Right cardiac atrium (tissue), 5 donors: Measurements from ENCODE around the gene ZCCHC17. TPM values are rescaled to one million over a fixed set of nuclear protein-coding genes. Genes with fewer than 3 reads are reported as not detected.

Experiments
- ATAC-seq, 2 donors: fragments of 200-7000 bp; cut with Tn5 transposase; one replicate each; pipeline versions ENCODE4 v1.8.0 to v1.9.1; 2020; ENCODE audit warnings: moderate library complexity in 2 of 2, mild to moderate bottlenecking in 1 of 2
- DNase-seq, 3 donors: peaks; one replicate each; pipeline ENCODE4 v3.0.0-alpha.2; 2020
- H3K27ac ChIP-seq: one replicate; pipeline ENCODE4 v1.5.1; 2013; ENCODE audit warnings: mild to moderate bottlenecking, low read length, control low read depth, moderate library complexity
- H3K27me3 ChIP-seq: one replicate; pipeline ENCODE4 v1.6.1; 2013; ENCODE audit not compliant: control insufficient read depth, insufficient read depth
- H3K4me1 ChIP-seq: one replicate; pipeline ENCODE4 v1.6.1; 2013; ENCODE audit warnings: low read length; ENCODE audit not compliant: control insufficient read depth, insufficient read depth
- H3K4me3 ChIP-seq: one replicate; pipeline ENCODE4 v1.5.1; 2013; ENCODE audit warnings: low read length, control low read depth
- H3K9me3 ChIP-seq: one replicate; pipeline ENCODE4 v1.6.1; 2013; ENCODE audit warnings: low read length; ENCODE audit not compliant: control insufficient read depth
- WGBS: extraction: QIAGEN DNeasy Blood & Tissue Kit; methylation state at CpG from one replicate; pipeline ENCODE4 v1.1.7; 2013; 5-methylcytosine and 5-hydroxymethylcytosine counted together
- intact Hi-C, 4 donors: fragments of 100-400 bp; cut with DNase I; formaldehyde crosslinking; loops; one replicate each; pipeline versions ENCODE4 v1.11.0 to v1.14.0; 2022 to 2023
- polyA plus RNA-seq: library from polyadenylated mRNA; stranded (reverse); fragments of 200-250 nt; gene quantifications from one replicate; pipeline ENCODE4 v1.2.3, GENCODE V29; 2013
- total RNA-seq, 4 donors: library from RNA; stranded (reverse); fragmentation: NEBNext Ultra II Directional; extraction: Animal tissue kit (Norgen Biotek cat#: 25700); gene quantifications; one replicate each; pipeline ENCODE4 v1.2.1, GENCODE V29; 2021
- donor health status: healthy with polysubstance abuse.
- donor health status: DM: no; HTN: yes; CAD: no.
- donor health status: DM: no; HTN: no; CAD: no.
- donor health status: DM: no; HTN: yes; CAD: no; lungs with severe emphysema.
- donor health status: DM: yes; HTN: yes; CAD: no.

ZCCHC17 gene
- total and polyA plus RNA-seq, 5 donors = 14.7 to 23.5 (median 20.3) TPM

DNA sequence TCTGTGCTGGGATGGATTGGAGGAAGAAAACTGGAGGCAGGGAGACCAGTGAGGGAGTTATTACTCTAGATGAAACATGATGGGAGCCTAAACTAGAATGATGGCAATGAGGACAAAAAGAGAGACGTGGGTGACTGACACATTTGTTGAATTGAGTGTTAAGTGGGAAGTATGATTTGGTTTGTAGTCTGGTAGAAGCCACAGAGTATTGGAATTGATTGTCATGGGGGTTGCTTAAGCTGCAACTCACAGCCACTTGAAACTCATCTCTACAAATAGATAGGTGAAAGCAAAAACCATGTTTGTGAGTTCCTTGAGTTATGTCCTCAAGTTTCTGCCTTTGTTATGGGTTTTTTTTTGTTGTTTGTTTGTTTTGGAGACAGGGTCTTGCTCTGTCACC, 47.7 kb downstream of the ZCCHC17 start:
- intact Hi-C loops = no loop called here
- Histone ChIP-seq H3K27ac (no peak overlapping the region), H3K27me3 (no peaks in the 10 kb centered on the region), H3K9me3 (no peaks in the 10 kb centered on the region), H3K4me3 (no peak overlapping the region), H3K4me1 (no peaks in the 10 kb centered on the region)
- no peak for DNase-seq
- ATAC-seq = no peak
- WGBS = 36% methylated on average over 1 of the region's 1 CpG

GRCh38 chr1:31345635-31346034, 48.8 kb downstream of the ZCCHC17 start:
- H3K4me3 ChIP-seq = no peak overlapping the region

GRCh38 chr1:31346785-31347184, 50.0 kb downstream of the ZCCHC17 start:
- intact Hi-C loops = no loop called here
- Histone ChIP-seq H3K27ac (no peak overlapping the region), H3K4me3 (no peak overlapping the region), H3K4me1 (no peaks in the 10 kb centered on the region), H3K27me3 (no peaks in the 10 kb centered on the region), H3K9me3 (no peaks in the 10 kb centered on the region)
- DNase-seq (no peak), ATAC-seq (no peak)

More at GRCh38 chr1:31345635-31346034, 48.8 kb downstream of the ZCCHC17 start:
- Histone ChIP-seq H3K27ac (no peak overlapping the region), H3K27me3 (no peaks in the 10 kb centered on the region), H3K9me3 (no peaks in the 10 kb centered on the region), H3K4me1 (no peaks in the 10 kb centered on the region)
- intact Hi-C loops = no loop called here
- no peak for DNase-seq
- 92% methylated on average over 2 of the region's 2 CpGs for WGBS
- ATAC-seq = no peak

DNA sequence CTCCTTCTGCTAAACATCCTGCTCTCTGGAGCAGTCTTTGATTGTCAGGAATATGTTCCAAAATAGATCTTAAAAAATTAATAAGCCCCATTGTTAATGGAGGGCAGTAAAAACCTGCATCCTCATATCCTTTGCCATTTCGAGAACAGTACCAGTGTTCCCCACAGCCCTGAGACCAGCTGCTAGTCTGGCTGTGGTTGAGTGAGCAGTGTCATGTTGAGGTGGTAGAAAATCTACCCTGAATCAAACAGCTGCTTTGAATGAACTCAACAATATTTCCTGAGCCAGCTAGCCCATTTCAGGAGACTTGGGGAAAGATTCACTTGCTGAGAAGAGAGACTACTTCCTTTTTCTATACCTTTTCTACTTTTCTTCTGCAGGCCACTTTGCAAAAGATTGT, 51.6 kb downstream of the ZCCHC17 start:
- ATAC-seq = no peak
- 97% methylated on average over 1 of the region's 1 CpG for WGBS
- Histone ChIP-seq H3K27me3 (no peaks in the 10 kb centered on the region), H3K4me1 (no peaks in the 10 kb centered on the region), H3K9me3 (no peaks in the 10 kb centered on the region), H3K27ac (no peak overlapping the region), H3K4me3 (no peak overlapping the region)
- intact Hi-C loops = no loop called here
- DNase-seq = no peak

DNA sequence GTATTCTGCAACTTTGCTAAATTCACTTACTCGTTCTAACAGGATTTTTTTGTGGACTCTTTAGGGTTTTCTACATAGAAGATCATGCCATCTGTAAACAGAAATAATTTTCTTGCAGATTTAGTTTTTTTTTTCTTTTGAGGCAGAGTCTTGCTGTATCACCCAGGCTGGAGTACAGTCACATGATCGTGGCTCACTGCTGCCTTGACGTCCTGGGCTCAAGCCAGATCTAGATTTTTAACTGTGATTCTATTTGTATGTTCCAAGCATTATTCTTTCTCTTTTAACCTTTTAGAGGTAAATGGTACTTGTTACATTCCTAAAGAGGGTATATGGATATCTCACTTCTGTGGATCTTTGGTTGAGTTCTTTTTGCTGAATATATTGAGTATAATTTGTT, 57.5 kb downstream of the ZCCHC17 start:
- H3K4me3 ChIP-seq = no peak overlapping the region
- 54% methylated on average over 3 of the region's 3 CpGs for WGBS
- intact Hi-C loops = no loop called here
- ATAC-seq (no peak), DNase-seq (no peak)
- H3K27me3 ChIP-seq = no peaks in the 10 kb centered on the region
- no peaks in the 10 kb centered on the region for H3K4me1 ChIP-seq
- H3K27ac ChIP-seq = no peak overlapping the region
- no peaks in the 10 kb centered on the region for H3K9me3 ChIP-seq

DNA sequence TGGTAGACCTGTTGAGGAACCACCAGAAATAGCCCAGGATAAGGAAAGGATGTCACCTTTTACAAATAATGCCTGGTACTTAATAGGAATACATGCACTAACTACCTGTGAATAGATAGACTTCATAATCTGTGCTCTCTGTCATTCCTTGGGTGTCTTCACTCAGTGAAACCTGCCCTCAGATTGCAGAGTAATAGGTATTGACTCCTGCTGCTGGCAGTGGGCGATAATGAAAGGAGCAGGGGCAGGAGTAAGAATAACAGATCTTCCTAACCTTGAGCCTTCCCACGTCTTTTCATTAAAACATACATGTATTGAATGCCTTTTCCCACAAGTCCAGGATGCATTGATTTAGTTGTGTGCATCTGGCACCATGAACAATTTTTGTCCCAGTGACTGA, 59.6 kb downstream of the ZCCHC17 start:
- intact Hi-C loops = no loop called here
- Histone ChIP-seq H3K4me1 (no peaks in the 10 kb centered on the region), H3K4me3 (no peak overlapping the region), H3K9me3 (no peaks in the 10 kb centered on the region), H3K27ac (no peak overlapping the region), H3K27me3 (no peaks in the 10 kb centered on the region)
- DNase-seq (no peak), ATAC-seq (no peak)
- 95% methylated on average over 2 of the region's 2 CpGs for WGBS

DNA sequence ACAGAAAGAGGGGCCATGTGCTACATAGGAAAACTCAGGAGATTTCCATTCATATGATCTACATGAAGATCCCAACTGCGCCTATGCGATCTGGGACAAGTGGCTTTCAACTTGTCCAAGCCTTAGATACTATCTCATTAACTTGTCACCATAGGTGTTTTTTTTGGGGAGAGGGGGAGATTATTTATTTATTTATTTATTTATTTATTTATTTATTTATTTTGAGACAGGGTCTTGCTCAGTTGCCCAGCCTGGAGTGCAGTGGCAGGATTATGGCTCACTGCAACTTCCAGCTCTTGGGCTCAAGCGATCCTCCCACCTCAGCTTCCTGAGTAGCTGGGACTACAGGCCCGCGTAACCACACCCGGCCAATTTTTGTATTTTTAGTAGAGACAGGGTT, 64.8 kb downstream of the ZCCHC17 start:
- Histone ChIP-seq H3K4me1 (no peaks in the 10 kb centered on the region), H3K27ac (no peak overlapping the region), H3K4me3 (no peak overlapping the region), H3K27me3 (no peaks in the 10 kb centered on the region), H3K9me3 (no peaks in the 10 kb centered on the region)
- intact Hi-C loops = no loop called here
- WGBS = 95% methylated on average over 6 of the region's 6 CpGs
- DNase-seq (no peak), ATAC-seq (no peak)

DNA sequence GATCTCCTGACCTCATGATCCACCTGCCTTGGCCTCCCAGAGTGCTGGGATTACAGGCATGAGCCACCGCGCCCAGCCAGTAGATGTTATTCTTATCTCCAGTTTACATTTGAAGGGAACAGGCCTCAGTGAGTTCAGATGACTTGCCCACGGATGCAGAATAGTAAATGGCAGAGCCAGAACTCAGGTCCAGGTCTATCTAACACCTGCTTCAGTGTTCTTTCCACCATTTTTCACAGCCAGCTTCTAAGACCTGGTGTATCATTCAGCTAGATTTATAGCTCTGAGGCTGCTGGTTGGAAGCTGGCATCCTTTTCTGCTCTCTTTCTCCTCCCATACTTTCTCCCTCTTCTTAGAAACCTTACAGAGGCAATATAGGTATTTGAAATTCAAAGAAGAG, 65.2 kb downstream of the ZCCHC17 start:
- DNase-seq (no peak), ATAC-seq (no peak)
- no peaks in the 10 kb centered on the region for H3K9me3 ChIP-seq
- no peak overlapping the region for H3K27ac ChIP-seq
- H3K4me1 ChIP-seq = no peaks in the 10 kb centered on the region
- H3K27me3 ChIP-seq = no peaks in the 10 kb centered on the region
- intact Hi-C loops = no loop called here
- 90% methylated on average over 3 of the region's 3 CpGs for WGBS
- no peak overlapping the region for H3K4me3 ChIP-seq

DNA sequence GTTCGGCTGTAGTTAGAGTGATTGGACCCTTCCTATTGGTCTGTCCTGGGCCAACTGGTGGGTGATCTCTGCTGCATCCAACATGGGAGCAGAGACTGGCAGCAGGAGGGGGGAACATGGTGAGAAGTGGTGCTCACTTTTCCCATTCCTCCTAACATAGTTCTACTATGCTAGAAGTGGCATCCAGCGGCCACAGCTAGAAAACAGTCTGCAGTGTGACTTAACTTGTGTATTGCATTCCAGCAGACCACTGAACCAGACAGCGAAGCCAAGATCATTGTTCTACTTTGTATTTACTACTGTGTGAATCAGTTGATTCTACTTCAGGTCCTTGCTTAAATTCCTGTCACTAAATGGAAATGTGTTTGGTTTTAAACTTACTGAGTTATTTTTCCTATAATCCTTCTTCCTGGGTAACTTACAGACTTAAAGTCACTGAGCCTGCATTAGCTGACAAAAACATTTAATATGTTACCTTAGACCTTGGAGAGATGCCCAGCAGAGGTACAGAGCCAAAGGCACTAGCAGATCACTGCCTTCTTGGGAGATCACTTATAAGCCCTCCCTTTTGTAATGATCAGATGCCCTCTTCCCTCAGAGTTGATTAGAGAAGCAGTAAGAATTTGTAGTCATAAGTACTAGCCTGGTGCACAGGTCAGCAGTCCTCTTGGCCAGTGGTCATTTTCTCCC, 67.9 kb downstream of the ZCCHC17 start:
- WGBS = 93% methylated on average over 3 of the region's 3 CpGs
- no peak for ATAC-seq
- intact Hi-C loops = no loop called here
- H3K4me3 ChIP-seq = no peak overlapping the region
- peak overlapping the region; percentile 30 for H3K27ac ChIP-seq
- H3K4me1 ChIP-seq = no peaks in the 10 kb centered on the region
- H3K27me3 ChIP-seq = no peaks in the 10 kb centered on the region
- no peaks in the 10 kb centered on the region for H3K9me3 ChIP-seq
- DNase-seq = no peak

DNA sequence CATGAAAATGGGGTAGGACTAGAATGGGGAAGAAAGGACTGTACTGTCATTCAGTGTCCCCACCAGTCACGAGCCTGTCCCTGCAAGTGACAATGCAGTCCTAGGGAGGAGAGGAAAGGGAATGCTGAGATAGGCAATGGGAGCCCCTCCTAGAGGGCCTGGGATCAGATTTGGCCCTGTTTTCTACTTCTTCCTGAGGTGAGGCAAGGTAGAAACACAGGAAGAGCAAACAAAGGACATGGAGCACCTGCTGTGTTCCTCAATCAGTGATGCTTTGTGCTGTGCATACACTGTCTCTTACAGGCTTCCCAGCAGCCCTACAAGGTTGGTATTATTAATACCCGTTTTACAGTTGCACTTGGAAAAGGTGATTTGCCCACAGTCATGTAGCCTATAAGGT, 70.0 kb downstream of the ZCCHC17 start:
- WGBS = 55% methylated on average over 2 of the region's 2 CpGs
- H3K4me3 ChIP-seq = no peak overlapping the region
- H3K9me3 ChIP-seq = no peaks in the 10 kb centered on the region
- no peaks in the 10 kb centered on the region for H3K27me3 ChIP-seq
- intact Hi-C loops = no loop called here
- no peak for DNase-seq
- H3K4me1 ChIP-seq = peaks cover 3% of the 10 kb centered on the region
- no peak for ATAC-seq
- H3K27ac ChIP-seq = peak overlapping the region; percentile 69

DNA sequence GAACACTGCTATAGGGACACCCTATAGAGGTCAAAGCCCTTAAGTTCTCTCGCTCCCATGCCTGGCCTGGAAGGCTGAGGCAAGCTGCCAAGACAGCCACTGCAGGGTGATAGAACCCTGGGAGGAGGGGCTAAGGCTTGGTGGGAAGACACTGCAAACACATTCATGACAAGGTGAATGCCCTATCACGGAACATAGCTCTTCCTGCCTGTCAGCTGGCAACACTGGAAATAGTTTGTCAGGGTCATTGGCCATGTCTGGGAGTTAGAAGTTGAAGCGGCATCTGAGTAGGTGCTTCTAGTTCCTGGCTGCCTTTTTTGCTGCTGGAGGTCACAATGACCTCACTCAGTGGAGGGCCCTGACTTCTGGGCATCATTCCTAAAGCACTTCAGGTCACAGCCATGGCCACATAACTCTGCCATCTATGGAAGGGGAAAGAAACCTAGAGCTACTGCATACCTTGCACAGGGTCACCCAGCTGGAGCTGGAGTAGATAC, 71.8 kb downstream of the ZCCHC17 start:
- Histone ChIP-seq H3K27ac (peak overlapping the region; percentile 69), H3K9me3 (no peaks in the 10 kb centered on the region), H3K4me3 (no peak overlapping the region), H3K27me3 (no peaks in the 10 kb centered on the region), H3K4me1 (peaks cover 3% of the 10 kb centered on the region)
- DNase-seq (peak; percentile 53 to 73 (median 72)), ATAC-seq (peak; percentile 35 to 43)
- intact Hi-C loops = no loop called here
- WGBS = 56% methylated on average over 3 of the region's 3 CpGs

DNA sequence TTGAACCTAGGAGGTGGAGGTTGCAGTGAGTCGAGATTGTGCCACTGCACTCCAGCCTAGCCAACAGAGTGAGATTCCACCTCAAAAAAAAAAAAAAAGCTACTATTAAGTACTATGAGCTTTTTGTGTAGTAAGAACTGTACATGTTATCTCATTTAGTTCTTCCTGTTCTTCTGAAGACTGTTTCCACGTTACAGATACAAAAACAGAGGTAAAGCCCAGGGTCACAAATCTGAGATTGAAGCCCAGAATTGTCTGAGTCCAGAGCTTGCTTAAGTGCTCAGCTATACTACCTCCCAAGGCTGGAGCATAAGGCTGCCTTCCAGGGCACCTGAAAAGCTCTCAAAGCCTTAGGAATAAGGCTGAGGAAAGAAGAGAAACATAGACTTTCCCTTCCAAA, 73.2 kb downstream of the ZCCHC17 start:
- Histone ChIP-seq H3K27me3 (no peaks in the 10 kb centered on the region), H3K4me1 (peaks cover 10% of the 10 kb centered on the region), H3K9me3 (no peaks in the 10 kb centered on the region), H3K4me3 (peak overlapping the region; percentile 38), H3K27ac (peak overlapping the region; percentile 69)
- DNase-seq = no peak
- intact Hi-C loops = no loop called here
- 40% methylated on average over 2 of the region's 2 CpGs for WGBS
- no peak for ATAC-seq
